Activated T-helper 17 cell treated with anti-CD3 and anti-CD28 coated beads, Interleukin-2, amount 50 U/mL, for 72 hours (primary cell): ENCODE results near the gene EPB41L4B. TPM values are rescaled to one million over a fixed set of nuclear protein-coding genes. Genes with fewer than 3 reads are reported as not detected.
"Not testable (repeated sequence)": the region's sequence is repeated elsewhere in the genome, so short reads cannot be mapped to it uniquely, and the experiment has no call there.

Experiments used
- ATAC-seq: fragments of 150-1000 bp; cut with Tn5 transposase; replicated peaks from 2 replicates; pipeline ENCODE4 v1.10.0; 2021; ENCODE audit warnings: mild to moderate bottlenecking, moderate library complexity
- H3K27ac Mint-ChIP-seq: one replicate; pipeline ENCODE4 v1.8.0; 2022; ENCODE audit warnings: mixed read lengths
- H3K27me3 Mint-ChIP-seq: one replicate; pipeline ENCODE4 v1.8.0; 2022; ENCODE audit warnings: mixed read lengths
- H3K36me3 Mint-ChIP-seq: one replicate; pipeline ENCODE4 v1.8.0; 2022; ENCODE audit warnings: low read depth, mild to moderate bottlenecking, mixed read lengths
- H3K4me1 Mint-ChIP-seq: one replicate; pipeline ENCODE4 v1.8.0; 2022; ENCODE audit warnings: mixed read lengths
- H3K4me3 Mint-ChIP-seq: one replicate; pipeline ENCODE4 v1.8.0; 2022; ENCODE audit warnings: mild to moderate bottlenecking, mixed read lengths
- H3K9me3 Mint-ChIP-seq: one replicate; pipeline ENCODE4 v1.8.0; 2022; ENCODE audit warnings: mixed read lengths
- total RNA-seq, 2 donors: library from RNA; stranded (reverse); gene quantifications; one replicate each; pipeline ENCODE4 v1.2.3, GENCODE V29; 2022

Gene EPB41L4B
- total RNA-seq, 2 donors from 2014 or later: 0.06 to 0.77 TPM

DNA sequence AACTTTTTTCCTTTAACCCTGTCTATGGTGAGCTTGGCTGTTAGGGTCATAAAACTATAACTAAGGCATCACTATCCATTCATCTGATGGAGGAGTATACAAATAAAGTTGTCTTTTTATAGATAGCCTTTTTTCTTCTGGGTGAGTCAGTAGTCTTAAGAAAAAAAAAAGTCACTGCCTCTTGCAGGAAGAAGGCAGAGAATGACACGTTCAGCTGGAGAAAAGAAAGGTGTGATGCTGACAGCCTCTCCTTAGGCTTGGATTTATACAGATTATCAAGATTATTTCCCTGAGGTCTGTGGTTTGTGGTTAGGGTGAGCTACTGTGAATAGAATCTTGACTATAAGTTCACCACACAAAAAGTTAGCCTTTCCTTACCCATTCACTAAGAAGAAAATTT lies 23.0 kb downstream of the EPB41L4B start:
- ATAC-seq: no peak
- no peak overlapping the region for H3K4me3 Mint-ChIP-seq
- H3K27ac Mint-ChIP-seq: no peak overlapping the region
- H3K4me1 Mint-ChIP-seq: no peaks in the 10 kb centered on the region
- H3K36me3 Mint-ChIP-seq: no peaks in the 10 kb centered on the region
- H3K27me3 Mint-ChIP-seq: peaks cover 21% of the 10 kb centered on the region
- no peaks in the 10 kb centered on the region for H3K9me3 Mint-ChIP-seq

DNA sequence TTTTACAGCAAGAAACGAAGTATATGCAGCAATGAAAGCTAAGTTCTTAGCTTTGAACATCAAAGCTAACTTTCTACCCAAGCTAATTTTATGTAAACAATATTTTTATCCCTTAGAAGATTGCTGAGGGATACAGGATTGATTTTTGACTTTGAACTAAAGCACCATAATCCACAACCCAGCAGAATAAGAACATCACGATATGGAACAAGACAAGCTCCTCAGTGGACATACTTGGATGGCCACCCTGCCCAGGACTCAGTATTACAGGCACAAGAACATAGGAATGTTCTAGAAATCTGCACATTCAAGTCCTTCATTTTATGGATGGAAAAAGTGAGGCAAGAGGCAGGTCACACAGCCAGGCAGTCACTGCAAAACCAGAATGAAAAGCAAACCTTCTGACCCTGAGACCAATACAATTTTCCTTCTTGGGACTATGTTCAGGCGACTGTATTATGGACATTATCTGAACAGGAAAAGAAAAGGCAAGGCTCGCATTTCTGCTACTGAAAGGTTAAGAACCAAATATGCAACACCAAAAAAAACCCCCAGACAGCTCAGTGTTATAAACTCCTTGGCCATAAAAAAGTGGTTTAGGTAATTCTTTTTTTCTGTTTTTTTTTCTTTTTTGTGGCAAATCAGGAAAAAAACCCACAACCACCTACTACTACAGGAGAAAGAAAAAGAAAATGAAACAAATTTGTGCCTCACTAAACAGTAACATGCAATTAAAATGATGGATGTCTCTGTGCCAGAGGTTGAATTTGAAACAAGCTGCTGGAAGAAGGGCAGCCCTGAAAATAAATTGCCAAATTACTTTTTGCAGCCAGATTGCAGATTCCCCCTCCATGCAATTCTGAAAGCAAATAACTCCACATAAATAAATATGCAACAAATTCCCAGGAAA lies 25.4 kb downstream of the EPB41L4B start:
- H3K4me1 Mint-ChIP-seq: no peaks in the 10 kb centered on the region
- no peak for ATAC-seq
- H3K36me3 Mint-ChIP-seq: no peaks in the 10 kb centered on the region
- no peaks in the 10 kb centered on the region for H3K9me3 Mint-ChIP-seq
- no peak overlapping the region for H3K27ac Mint-ChIP-seq
- H3K27me3 Mint-ChIP-seq: peaks cover 16% of the 10 kb centered on the region
- H3K4me3 Mint-ChIP-seq: no peak overlapping the region

DNA sequence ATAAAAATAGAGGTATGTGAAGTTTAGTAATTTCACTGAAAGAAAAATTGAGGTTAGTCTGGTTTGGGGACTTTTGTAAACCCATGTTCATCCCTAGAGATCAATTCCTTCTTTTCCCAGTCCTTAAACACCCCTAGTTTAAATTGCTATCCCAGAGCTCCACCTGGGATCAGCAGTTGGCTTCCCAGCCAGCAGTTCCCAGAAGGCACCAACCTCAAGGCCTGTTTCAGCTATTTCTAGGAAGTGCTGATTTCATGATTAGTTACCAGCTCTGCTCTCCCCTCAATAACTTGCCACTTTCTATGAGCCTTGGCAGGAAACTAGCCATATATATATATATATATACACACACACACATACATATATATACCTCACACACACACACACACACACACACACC lies 30.5 kb downstream of the EPB41L4B start:
- no peak for ATAC-seq
- no peak overlapping the region for H3K4me3 Mint-ChIP-seq
- H3K4me1 Mint-ChIP-seq: no peaks in the 10 kb centered on the region
- peaks cover 8% of the 10 kb centered on the region for H3K27me3 Mint-ChIP-seq
- H3K9me3 Mint-ChIP-seq: no peaks in the 10 kb centered on the region
- no peak overlapping the region for H3K27ac Mint-ChIP-seq
- H3K36me3 Mint-ChIP-seq: no peaks in the 10 kb centered on the region

DNA sequence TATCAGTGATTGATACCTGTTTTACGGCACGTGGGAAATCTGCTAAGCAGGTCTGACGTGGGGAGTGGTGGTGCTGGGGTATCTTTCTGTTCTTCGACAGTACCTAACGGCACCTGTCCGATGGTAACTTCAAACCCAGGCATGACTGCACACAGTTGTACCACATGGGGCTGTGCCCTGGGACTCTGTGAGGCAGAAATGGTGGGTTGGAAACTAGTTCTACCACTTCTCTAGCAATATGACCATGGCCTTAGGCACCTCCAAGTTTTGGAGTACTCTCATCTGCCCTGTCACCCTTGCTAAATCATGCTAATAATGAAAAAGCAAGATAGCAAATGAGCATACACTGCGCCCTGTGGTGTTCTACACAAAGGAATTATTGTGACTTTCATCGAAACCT lies 30.9 kb downstream of the EPB41L4B start:
- Mint-ChIP-seq H3K9me3 (no peaks in the 10 kb centered on the region), H3K4me1 (no peaks in the 10 kb centered on the region), H3K4me3 (no peak overlapping the region), H3K36me3 (no peaks in the 10 kb centered on the region), H3K27me3 (peaks cover 8% of the 10 kb centered on the region), H3K27ac (no peak overlapping the region)
- ATAC-seq: no peak

DNA sequence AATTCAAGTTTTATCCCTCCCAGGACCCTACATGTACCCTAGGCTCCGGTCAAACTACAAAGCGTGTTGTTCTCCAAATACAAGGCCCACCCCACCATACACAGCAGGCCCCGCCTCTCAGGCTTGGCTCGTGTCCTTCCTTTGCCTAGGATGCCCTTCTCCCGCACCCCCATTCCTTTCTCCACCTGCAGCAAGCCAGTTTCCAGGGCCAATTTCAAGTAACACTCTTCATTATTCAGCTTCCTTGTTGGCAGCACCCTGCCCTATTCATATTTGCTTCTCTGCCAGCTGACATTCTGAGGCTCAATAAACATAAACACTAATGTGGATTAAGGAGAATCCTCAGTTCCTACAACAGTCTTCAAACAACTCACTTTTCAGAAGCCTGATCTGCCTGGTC lies 31.7 kb downstream of the EPB41L4B start:
- H3K9me3 Mint-ChIP-seq: no peaks in the 10 kb centered on the region
- no peaks in the 10 kb centered on the region for H3K36me3 Mint-ChIP-seq
- ATAC-seq: no peak
- no peaks in the 10 kb centered on the region for H3K4me1 Mint-ChIP-seq
- H3K4me3 Mint-ChIP-seq: no peak overlapping the region
- no peak overlapping the region for H3K27ac Mint-ChIP-seq
- H3K27me3 Mint-ChIP-seq: peaks cover 8% of the 10 kb centered on the region

DNA sequence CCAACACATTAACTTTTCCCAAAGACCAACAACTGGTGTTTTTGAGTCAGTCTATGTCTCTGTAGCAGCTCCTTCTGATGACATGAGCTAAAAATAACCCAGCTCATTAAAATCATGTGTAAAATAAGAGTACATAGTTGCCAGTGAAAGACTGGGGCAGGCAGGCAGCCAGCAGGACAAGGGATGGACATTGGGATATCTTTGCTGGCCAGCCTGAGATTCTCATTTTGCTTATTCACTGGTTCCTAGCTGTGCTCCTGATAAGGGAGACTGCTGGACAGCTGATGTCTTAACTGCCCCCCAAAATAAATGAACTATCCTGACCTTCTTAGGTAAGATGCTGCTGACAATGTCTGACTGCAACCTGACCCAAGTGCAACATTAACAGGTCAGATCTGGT lies 33.9 kb downstream of the EPB41L4B start:
- no peaks in the 10 kb centered on the region for H3K36me3 Mint-ChIP-seq
- no peaks in the 10 kb centered on the region for H3K9me3 Mint-ChIP-seq
- peaks cover 14% of the 10 kb centered on the region for H3K27me3 Mint-ChIP-seq
- H3K27ac Mint-ChIP-seq: no peak overlapping the region
- no peak for ATAC-seq
- H3K4me3 Mint-ChIP-seq: no peak overlapping the region
- no peaks in the 10 kb centered on the region for H3K4me1 Mint-ChIP-seq

DNA sequence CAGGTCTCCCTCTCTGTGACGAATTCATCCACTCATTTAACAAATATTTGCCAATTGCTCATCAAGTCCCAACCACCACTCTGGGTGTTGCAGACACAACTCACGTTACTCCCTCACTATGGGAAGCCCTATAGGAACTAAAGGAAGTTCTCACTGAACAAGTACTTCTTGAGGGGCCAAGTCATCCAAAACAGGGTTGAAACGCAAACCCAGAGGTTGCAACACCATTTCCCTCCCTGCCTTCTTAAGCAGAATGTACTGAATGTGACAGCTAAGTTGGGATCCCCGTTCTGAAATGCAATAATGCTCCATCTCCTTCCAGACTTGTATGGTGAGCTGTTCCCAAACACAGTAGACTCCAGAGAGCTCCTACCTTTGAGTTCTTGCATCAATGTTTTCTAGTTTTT lies 34.3 kb downstream of the EPB41L4B start:
- H3K36me3 Mint-ChIP-seq: no peaks in the 10 kb centered on the region
- peaks cover 16% of the 10 kb centered on the region for H3K27me3 Mint-ChIP-seq
- H3K27ac Mint-ChIP-seq: no peak overlapping the region
- no peak for ATAC-seq
- no peak overlapping the region for H3K4me3 Mint-ChIP-seq
- no peaks in the 10 kb centered on the region for H3K4me1 Mint-ChIP-seq
- no peaks in the 10 kb centered on the region for H3K9me3 Mint-ChIP-seq

DNA sequence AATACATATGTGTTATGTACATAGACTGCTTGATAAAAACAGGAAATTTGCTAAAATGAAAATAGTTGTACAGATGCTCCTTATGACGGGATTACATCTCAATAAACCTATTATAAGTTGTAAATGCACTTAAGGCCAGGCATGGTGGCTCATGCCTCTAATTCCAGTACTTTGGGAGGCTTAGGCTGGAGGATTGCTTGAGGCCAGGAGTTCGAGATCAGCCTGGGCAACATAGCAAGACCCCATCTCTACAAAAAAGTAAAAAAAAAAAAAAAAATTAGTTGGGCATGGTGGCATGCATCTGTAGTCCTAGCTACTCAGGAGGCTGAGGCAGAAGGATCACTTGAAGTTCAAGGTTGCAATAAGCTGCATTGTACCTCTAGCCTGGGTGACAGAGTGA lies 37.2 kb downstream of the EPB41L4B start:
- ATAC-seq, H3K9me3 Mint-ChIP-seq, H3K36me3 Mint-ChIP-seq, H3K27ac Mint-ChIP-seq, H3K4me1 Mint-ChIP-seq, H3K4me3 Mint-ChIP-seq: not testable (repeated sequence)
- peaks cover 12% of the 10 kb centered on the region for H3K27me3 Mint-ChIP-seq

DNA sequence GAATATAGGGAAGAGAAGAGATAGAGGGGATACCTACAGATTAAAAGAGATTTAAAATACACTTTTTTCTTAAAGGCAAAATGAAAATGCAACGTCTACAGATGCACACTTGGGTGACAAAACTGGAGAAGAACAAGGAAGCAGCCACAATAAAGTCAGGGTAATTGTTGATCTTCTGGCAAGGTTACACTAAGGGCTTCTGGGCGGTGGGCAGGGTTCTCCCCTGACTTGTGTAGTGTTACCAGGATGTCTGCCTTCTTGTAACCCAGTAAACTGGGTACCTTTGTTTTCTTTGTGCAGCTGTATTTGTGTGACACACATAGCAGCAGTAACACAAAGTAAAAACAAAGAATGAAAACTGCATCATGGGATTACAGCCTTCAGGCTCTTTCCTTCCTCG lies 37.8 kb downstream of the EPB41L4B start:
- no peaks in the 10 kb centered on the region for H3K4me1 Mint-ChIP-seq
- peaks cover 12% of the 10 kb centered on the region for H3K27me3 Mint-ChIP-seq
- H3K27ac Mint-ChIP-seq: no peak overlapping the region
- no peak for ATAC-seq
- no peaks in the 10 kb centered on the region for H3K36me3 Mint-ChIP-seq
- H3K4me3 Mint-ChIP-seq: no peak overlapping the region
- H3K9me3 Mint-ChIP-seq: no peaks in the 10 kb centered on the region

DNA sequence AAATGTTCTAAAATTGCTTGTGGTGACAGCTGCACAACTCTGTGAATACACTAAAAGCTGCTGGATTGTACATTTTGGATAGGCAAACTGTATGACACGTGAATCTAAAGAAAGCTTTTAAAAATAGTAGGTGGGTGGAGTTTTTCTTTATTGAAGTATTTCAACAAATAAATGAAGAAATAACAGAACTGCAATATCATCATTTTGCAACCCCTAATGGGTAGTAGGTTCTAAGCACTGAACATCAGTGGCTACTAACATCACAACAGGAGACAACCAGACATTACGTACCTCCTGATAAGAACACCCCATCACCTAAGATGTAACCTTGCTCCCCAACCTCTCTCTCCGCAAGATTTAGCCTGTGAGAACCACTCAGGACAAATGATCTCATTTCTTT lies 38.6 kb downstream of the EPB41L4B start:
- no peak overlapping the region for H3K27ac Mint-ChIP-seq
- ATAC-seq: no peak

DNA sequence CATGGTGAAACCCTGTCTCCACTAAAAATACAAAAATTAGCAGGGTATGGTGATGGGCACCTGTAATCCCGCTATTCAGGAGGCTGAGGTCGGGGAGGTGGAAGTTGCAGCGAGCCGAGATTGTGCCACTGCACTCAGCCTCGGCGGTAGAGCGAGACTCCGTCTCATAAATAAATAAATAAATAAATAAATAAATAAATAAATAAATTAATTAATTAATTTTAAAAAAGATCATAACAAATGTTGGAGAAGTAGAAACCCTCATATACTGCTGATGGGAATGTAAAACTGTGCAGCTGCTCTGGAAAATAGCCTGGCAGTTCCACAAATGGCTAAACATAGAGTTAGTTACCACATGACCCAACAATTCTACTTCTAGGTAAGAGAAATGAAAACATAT lies 39.3 kb downstream of the EPB41L4B start:
- H3K9me3 Mint-ChIP-seq: no peaks in the 10 kb centered on the region
- H3K36me3 Mint-ChIP-seq: no peaks in the 10 kb centered on the region
- no peaks in the 10 kb centered on the region for H3K4me1 Mint-ChIP-seq
- no peak overlapping the region for H3K27ac Mint-ChIP-seq
- peaks cover 17% of the 10 kb centered on the region for H3K27me3 Mint-ChIP-seq
- ATAC-seq: no peak
- no peak overlapping the region for H3K4me3 Mint-ChIP-seq

More for the DNA sequence above, 38.6 kb downstream of the EPB41L4B start:
- Mint-ChIP-seq H3K4me3 (no peak overlapping the region), H3K9me3 (no peaks in the 10 kb centered on the region), H3K36me3 (no peaks in the 10 kb centered on the region), H3K27me3 (peaks cover 15% of the 10 kb centered on the region), H3K4me1 (no peaks in the 10 kb centered on the region)

DNA sequence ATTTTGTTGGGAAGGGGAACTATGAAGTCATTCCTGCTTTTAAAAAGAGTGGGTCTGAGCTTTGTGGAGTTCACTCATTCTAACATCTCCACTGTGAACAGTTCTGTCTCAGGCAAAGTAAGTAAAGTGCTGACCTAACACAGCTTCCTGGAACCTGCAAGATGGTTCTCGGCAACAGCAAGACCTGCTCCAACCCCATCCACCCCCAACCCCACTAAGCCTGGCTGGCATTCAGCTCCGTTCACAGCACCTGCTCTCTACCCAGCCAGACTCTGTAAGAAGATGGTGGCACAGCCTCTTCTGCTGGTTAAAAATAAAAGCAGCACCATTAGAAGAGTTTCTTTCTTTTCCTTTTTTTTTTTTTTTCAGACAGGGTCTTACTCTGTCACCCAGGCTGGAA lies 42.0 kb downstream of the EPB41L4B start:
- Mint-ChIP-seq H3K36me3 (no peaks in the 10 kb centered on the region), H3K4me3 (no peak overlapping the region), H3K27ac (no peak overlapping the region), H3K9me3 (no peaks in the 10 kb centered on the region), H3K27me3 (peaks cover 19% of the 10 kb centered on the region), H3K4me1 (no peaks in the 10 kb centered on the region)
- no peak for ATAC-seq

DNA sequence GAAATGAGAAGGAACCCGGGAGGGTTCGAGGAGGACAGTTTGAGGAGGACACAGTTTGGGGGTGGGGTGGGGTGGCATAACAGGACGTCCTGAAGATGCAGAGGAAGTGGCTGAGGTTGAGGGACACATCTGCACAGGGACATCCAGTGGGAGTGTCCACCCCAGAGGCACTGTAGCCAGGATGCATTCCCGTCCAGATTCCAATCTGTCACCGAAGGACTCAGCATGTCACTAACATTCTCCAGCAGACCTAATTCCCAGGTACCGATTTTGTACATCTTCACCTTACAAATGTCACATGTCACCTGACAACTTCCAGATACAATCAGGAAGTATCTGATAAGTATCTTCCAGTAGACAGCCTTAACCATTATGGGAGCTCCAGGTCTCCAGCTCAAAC lies 42.6 kb downstream of the EPB41L4B start:
- no peak for ATAC-seq
- H3K4me1 Mint-ChIP-seq: no peaks in the 10 kb centered on the region
- no peaks in the 10 kb centered on the region for H3K9me3 Mint-ChIP-seq
- no peak overlapping the region for H3K27ac Mint-ChIP-seq
- peaks cover 22% of the 10 kb centered on the region for H3K27me3 Mint-ChIP-seq
- H3K36me3 Mint-ChIP-seq: no peaks in the 10 kb centered on the region
- H3K4me3 Mint-ChIP-seq: no peak overlapping the region

DNA sequence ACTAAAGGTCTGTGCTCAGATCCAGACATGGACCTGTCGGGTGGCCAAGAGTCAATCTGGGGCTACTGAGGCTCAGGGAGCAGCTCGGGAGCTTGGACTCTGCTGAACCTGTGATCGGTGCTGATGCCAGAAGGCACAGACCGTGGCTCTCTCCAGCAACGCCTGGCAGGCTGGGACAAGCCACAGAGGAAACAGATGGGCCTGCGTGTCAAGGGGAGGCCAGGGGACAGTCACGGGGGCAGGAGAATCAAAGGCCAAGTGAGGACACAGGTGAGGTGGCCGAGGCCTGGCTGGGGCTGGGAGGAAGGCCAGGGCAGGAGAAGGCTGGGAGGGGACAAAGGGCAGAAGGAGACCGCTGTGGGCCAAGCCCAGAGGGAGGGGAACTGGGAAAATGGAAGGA lies 43.4 kb downstream of the EPB41L4B start:
- H3K27ac Mint-ChIP-seq: no peak overlapping the region
- H3K9me3 Mint-ChIP-seq: no peaks in the 10 kb centered on the region
- no peaks in the 10 kb centered on the region for H3K36me3 Mint-ChIP-seq
- H3K4me1 Mint-ChIP-seq: no peaks in the 10 kb centered on the region
- ATAC-seq: no peak
- H3K4me3 Mint-ChIP-seq: no peak overlapping the region
- peaks cover 19% of the 10 kb centered on the region for H3K27me3 Mint-ChIP-seq

DNA sequence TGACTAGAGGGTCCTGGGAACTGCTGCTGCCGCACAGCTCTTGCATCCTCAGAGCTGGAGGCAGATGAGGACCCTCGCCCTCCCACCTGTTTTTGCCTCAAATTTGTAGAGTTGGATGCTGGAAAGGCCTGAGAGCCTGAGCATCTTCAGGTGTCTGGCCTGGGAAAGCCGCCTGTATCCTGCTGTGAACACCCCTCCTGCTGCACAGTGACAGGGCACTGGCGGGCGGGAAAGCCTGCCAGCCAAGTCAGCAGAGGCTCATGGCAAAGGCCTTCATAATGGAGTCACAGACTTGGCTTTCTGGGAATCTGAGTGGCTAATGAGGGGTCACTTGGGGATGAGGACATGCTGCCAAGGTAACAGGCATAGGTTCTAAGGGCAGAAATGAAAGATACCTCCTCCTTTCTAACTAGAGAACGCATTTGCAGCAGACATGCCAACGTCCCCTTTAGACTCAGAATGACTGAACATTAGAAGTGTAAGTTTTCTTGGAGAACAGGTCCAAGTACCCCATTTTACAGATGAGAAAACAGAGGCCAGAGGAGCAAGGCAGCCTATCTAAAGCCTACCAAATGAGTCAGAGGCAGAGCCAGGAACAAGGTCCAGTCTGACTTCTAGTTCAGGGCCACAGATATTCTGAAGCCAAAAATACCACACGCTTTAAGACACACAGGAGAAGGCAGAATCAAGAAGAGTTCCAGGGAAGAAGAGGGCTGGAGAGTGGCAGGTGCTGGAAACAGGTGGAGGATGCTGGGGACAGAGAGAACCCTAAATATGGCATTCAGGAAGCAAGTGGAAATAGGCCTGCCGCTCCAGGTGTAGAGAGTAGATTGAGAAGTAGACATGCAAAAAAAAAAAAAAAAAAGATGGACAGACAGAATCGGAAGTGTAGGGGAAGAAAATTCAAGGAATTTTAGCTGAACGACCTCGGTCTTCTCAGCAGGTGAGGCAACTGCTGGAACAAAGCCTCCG lies 44.1 kb downstream of the EPB41L4B start:
- Mint-ChIP-seq H3K36me3 (no peaks in the 10 kb centered on the region), H3K9me3 (no peaks in the 10 kb centered on the region), H3K27me3 (peaks cover 15% of the 10 kb centered on the region), H3K4me1 (no peaks in the 10 kb centered on the region), H3K27ac (no peak overlapping the region), H3K4me3 (no peak overlapping the region)
- no peak for ATAC-seq
